IMR-90 (cell line): ENCODE results near the gene ESRP2. TPM values are rescaled to one million over a fixed set of nuclear protein-coding genes. Genes with fewer than 3 reads are reported as not detected.

ENCODE experiments used
- ATAC-seq: fragments of 200-7000 bp; cut with Tn5 transposase; 2 replicates; pipeline ENCODE4 v1.9.1; 2020; ENCODE audit warnings: low read depth, mild to moderate bottlenecking, moderate library complexity
- BruUV-seq: library from RNA; stranded (reverse); fragments of 400-500 nt; replicated peaks from 2 replicates; lab custom pipeline; 2021; lab: Mats Ljungman, UMichigan
- CTCF ChIA-PET: fragments of 300-600 bp; formaldehyde crosslinking; extraction: SDS; loops from one replicate; lab custom pipeline; 2021; ENCODE audit warnings: antibody characterized with exemption; lab: Yijun Ruan, JAX
- POLR2A ChIA-PET: fragments of 300-600 bp; sonication (Branson Sonifier 250); formaldehyde crosslinking; loops from one replicate; lab custom pipeline; 2022; ENCODE audit warnings: antibody characterized with exemption; ENCODE audit not compliant: unreplicated experiment; lab: Charles Lee
- DNase-seq: peaks from one replicate; pipeline ENCODE4 v3.0.0; 2013
- H2AFZ ChIP-seq: replicated peaks from 2 replicates; pipeline ENCODE3; 2013; ENCODE audit warnings: low read length, mild to moderate bottlenecking; ENCODE audit not compliant: poor library complexity
- H2AK5ac ChIP-seq: 2 replicates; pipeline ENCODE4 v1.6.1; 2013; ENCODE audit warnings: low read depth, low read length, inconsistent platforms
- H2AK9ac ChIP-seq: replicated peaks from 2 replicates; pipeline ENCODE3; 2013; ENCODE audit warnings: mild to moderate bottlenecking, low read depth, low read length, moderate library complexity; ENCODE audit not compliant: poor library complexity
- H2BK120ac ChIP-seq: 2 replicates; pipeline ENCODE4 v1.6.1; 2013; ENCODE audit warnings: low read depth, low read length, inconsistent platforms
- H2BK15ac ChIP-seq: 3 replicates; pipeline ENCODE4 v1.6.1; 2013; ENCODE audit warnings: low read depth, low read length, inconsistent platforms
- H2BK20ac ChIP-seq: 2 replicates; pipeline ENCODE4 v1.6.1; 2013; ENCODE audit warnings: low read depth, mild to moderate bottlenecking, inconsistent platforms, low read length, moderate library complexity
- H2BK5ac ChIP-seq: 2 replicates; pipeline ENCODE4 v1.6.1; 2013; ENCODE audit warnings: mild to moderate bottlenecking, low read depth, low read length, inconsistent platforms; ENCODE audit not compliant: poor library complexity, severe bottlenecking
- H3K14ac ChIP-seq: replicated peaks from 2 replicates; pipeline ENCODE4 v1.6.1; 2013; ENCODE audit warnings: low read depth, low read length, inconsistent platforms
- H3K18ac ChIP-seq: 2 replicates; pipeline ENCODE4 v1.6.1; 2013; ENCODE audit warnings: low read depth, low read length, control low read depth
- H3K23ac ChIP-seq: 2 replicates; pipeline ENCODE4 v1.6.1; 2013; ENCODE audit warnings: low read depth, low read length, inconsistent platforms
- H3K27ac ChIP-seq: 2 replicates; pipeline ENCODE4 v1.5.1; 2013; ENCODE audit warnings: mild to moderate bottlenecking, control low read depth, low read length; ENCODE audit not compliant: insufficient read depth
- H3K27me3 ChIP-seq: 2 replicates; pipeline ENCODE4 v1.6.1; 2013; ENCODE audit warnings: low read length; ENCODE audit not compliant: control insufficient read depth, insufficient read depth
- H3K36me3 ChIP-seq: 2 replicates; pipeline ENCODE4 v1.6.1; 2013; ENCODE audit warnings: low read length, mixed read lengths; ENCODE audit not compliant: control insufficient read depth, insufficient read depth
- H3K4ac ChIP-seq: 2 replicates; pipeline ENCODE4 v1.6.1; 2013; ENCODE audit warnings: low read depth, low read length, inconsistent platforms
- H3K4me1 ChIP-seq: 2 replicates; pipeline ENCODE4 v1.6.1; 2013; ENCODE audit warnings: low read length, mixed read lengths; ENCODE audit not compliant: control insufficient read depth, insufficient read depth
- H3K4me2 ChIP-seq: 2 replicates; pipeline ENCODE4 v1.6.1; 2013; ENCODE audit warnings: low read depth, mild to moderate bottlenecking, control low read depth, low read length, moderate library complexity
- H3K4me3 ChIP-seq: 2 replicates; pipeline ENCODE4 v1.5.1; 2013; ENCODE audit warnings: low read depth, mild to moderate bottlenecking, control low read depth, low read length, moderate library complexity; ENCODE audit not compliant: insufficient read depth
- H3K56ac ChIP-seq: 2 replicates; pipeline ENCODE4 v1.6.1; 2013; ENCODE audit warnings: low read length, inconsistent platforms; ENCODE audit not compliant: insufficient read depth; ENCODE audit errors: extremely low read depth
- H3K79me1 ChIP-seq, 2 experiments: 2 replicates each; pipeline ENCODE4 v1.6.1; 2013; ENCODE audit warnings: low read length in 2 of 2, inconsistent platforms in 1 of 2, low read depth in 1 of 2
- H3K9ac ChIP-seq: 2 replicates; pipeline ENCODE4 v1.6.1; 2013; ENCODE audit warnings: low read depth, low read length, control low read depth
- H3K9me1 ChIP-seq: 2 replicates; pipeline ENCODE4 v1.6.1; 2013; ENCODE audit warnings: low read length, inconsistent platforms; ENCODE audit not compliant: insufficient read depth
- H3K9me3 ChIP-seq: 2 replicates; pipeline ENCODE4 v1.6.1; 2013; ENCODE audit warnings: low read length; ENCODE audit not compliant: control insufficient read depth, insufficient read depth
- H4K20me1 ChIP-seq: 2 replicates; pipeline ENCODE4 v1.6.1; 2013; ENCODE audit warnings: low read length, inconsistent platforms; ENCODE audit not compliant: insufficient read depth
- H4K5ac ChIP-seq: 2 replicates; pipeline ENCODE4 v1.6.1; 2013; ENCODE audit warnings: mild to moderate bottlenecking, low read depth, low read length, control low read depth
- H4K8ac ChIP-seq, 2 experiments: 2 replicates each; pipeline ENCODE4 v1.6.1; 2013; ENCODE audit warnings: low read depth in 2 of 2, low read length in 2 of 2, control low read depth in 1 of 2, inconsistent platforms in 1 of 2
- H4K91ac ChIP-seq: 2 replicates; pipeline ENCODE4 v1.6.1; 2013; ENCODE audit warnings: low read depth, low read length, inconsistent platforms; ENCODE audit not compliant: insufficient read depth
- BHLHE40 ChIP-seq: fragments of 150-350 bp; IDR thresholded peaks from 2 replicates; pipeline ENCODE4 v1.6.1; 2016; ENCODE audit warnings: mild to moderate bottlenecking, low read depth, low read length
- MAFK ChIP-seq: IDR thresholded peaks from 2 replicates; pipeline ENCODE4 v1.6.1; 2012; ENCODE audit warnings: low read depth, low read length, improper control_type of control experiment
- MAZ ChIP-seq: IDR thresholded peaks from 2 replicates; pipeline ENCODE4 v1.6.1; 2012; ENCODE audit warnings: low read depth, mild to moderate bottlenecking, low read length, improper control_type of control experiment, moderate library complexity, borderline replicate concordance
- MXI1 ChIP-seq: IDR thresholded peaks from 2 replicates; pipeline ENCODE4 v1.6.1; 2012; ENCODE audit warnings: low read depth, mild to moderate bottlenecking, low read length, moderate library complexity, borderline replicate concordance
- NFE2L2 ChIP-seq: fragments of 150-350 bp; IDR thresholded peaks from 2 replicates; pipeline ENCODE4 v1.6.1; 2016; ENCODE audit warnings: low read depth, mild to moderate bottlenecking, low read length
- WGBS, 2 experiments: methylation state at CpG; one replicate each; pipeline versions ENCODE4 v1.1.5 to v1.1.7; 2013; ENCODE audit warnings: missing lambda C conversion rate in 2 of 2; ENCODE audit not compliant: insufficient read length in 1 of 2; ENCODE audit errors: extremely low coverage in 2 of 2; 5-methylcytosine and 5-hydroxymethylcytosine counted together
- dilution Hi-C: fragments of 300-500 bp; cut with HindIII; formaldehyde crosslinking; loops from one replicate; pipeline ENCODE4 v1.14.3; 2018; ENCODE audit warnings: low sequenced_read_pairs; ENCODE audit not compliant: unreplicated experiment
- in situ Hi-C: fragments of 300-500 bp; cut with MboI; formaldehyde crosslinking; loops from 3 replicates; pipeline ENCODE4 v1.14.3; 2019; ENCODE audit warnings: low sequenced_read_pairs, inconsistent platforms, mixed read lengths
- intact Hi-C: fragments of 100-400 bp; cut with micrococcal nuclease; formaldehyde crosslinking; loops from 2 replicates; pipeline ENCODE4 v1.10.0; 2022
- polyA plus RNA-seq, 3 experiments: library from polyadenylated mRNA; depleted of rRNA; stranded (reverse); fragments of >200 nt; gene quantifications; 2 replicates each; pipeline ENCODE4 v1.2.3, GENCODE V29; 2012; ENCODE audit warnings: low replicate concordance in 1 of 3
- total RNA-seq: library from RNA; depleted of rRNA; stranded (reverse); fragments of >200 nt; gene quantifications from 2 replicates; pipeline ENCODE4 v1.2.3, GENCODE V29; 2012

The ESRP2 gene
- total and polyA plus RNA-seq, 2 of the 4 experiments (the other 2 are of a cell fraction), result 0.07 TPM; not detected in 1

- H3K18ac ChIP-seq, result peak overlapping the region; percentile 6; the same call in 1 of the 2 replicates
- peak overlapping the region; percentile 7; the same call in 1 of the 2 replicates for H3K4me2 ChIP-seq
- H3K9me1 ChIP-seq, result peaks cover 2% of the 10 kb centered on the region; the same call in 1 of the 2 replicates
- ChIA-PET POLR2A (interaction anchor here (0.5 kb wide), 1 partner anchor 173 kb away, joined by 3 read pairs; the partner anchor contains the start of gene NFATC3), CTCF (interaction anchor here (0.6 to 1.4 kb wide), 2 partner anchors 57 to 70 kb away, joined by 3 to 4 read pairs; no protein-coding TSS in a partner anchor)
- DNase-seq (peak; percentile 38), ATAC-seq (peak; percentile 83)
- peak overlapping the region; percentile 76 for H2AK5ac ChIP-seq
- H2BK20ac ChIP-seq, result no peak overlapping the region
- H3K79me1 ChIP-seq, result peaks cover 0 to 13% of the 10 kb centered on the region in 2 experiments; a peak in 3 of 4 replicates
- H4K20me1 ChIP-seq, result no peaks in the 10 kb centered on the region
- H3K56ac ChIP-seq, result no peak overlapping the region
- H2BK120ac ChIP-seq, result peak overlapping the region; percentile 32; the same call in 1 of the 2 replicates
- H3K14ac ChIP-seq, result peak overlapping the region; percentile 11; the same call in 1 of the 2 replicates
- TF ChIP-seq BHLHE40, result peak; percentile 72; the same call in 1 of the 2 replicates
- no peak for TF ChIP-seq MXI1
- peak; percentile 49; the same call in 1 of the 2 replicates for TF ChIP-seq NFE2L2
- peak; percentile 15; the same call in 1 of the 2 replicates for TF ChIP-seq MAFK
- no peak for TF ChIP-seq MAZ
- 72% methylated on average over 4 of the region's 13 CpGs; no CpG with 5 or more reads in 1 of the 2 experiments for WGBS, 2 experiments
- H3K4me1 ChIP-seq, result peaks cover 13% of the 10 kb centered on the region
- H3K27me3 ChIP-seq, result no peaks in the 10 kb centered on the region
- peak overlapping the region; percentile 83 for H3K4ac ChIP-seq
- peak overlapping the region; percentile 71 for H2AK9ac ChIP-seq
- peak overlapping the region; percentile 56 for H2BK5ac ChIP-seq
- no peak overlapping the region for H3K4me3 ChIP-seq
- H3K27ac ChIP-seq, result peak overlapping the region; percentile 68
- peak overlapping the region; percentile 21; the same call in 1 of the 2 replicates for H3K9ac ChIP-seq
- peak overlapping the region; percentile 25; the same call in 1 of the 3 replicates for H2BK15ac ChIP-seq
- H3K23ac ChIP-seq, result 0 out of 2 replicates have a peak overlapping the region, but pooled peaks have one; percentile 19
- in situ Hi-C loops, result no loop called here
- no TSS peak for BruUV-seq
- peak overlapping the region; percentile 70; the same call in 1 of the 2 replicates for H4K91ac ChIP-seq
- no peaks in the 10 kb centered on the region for H3K9me3 ChIP-seq
- dilution Hi-C loops, result no loop called here
- H4K5ac ChIP-seq, result peak overlapping the region; percentile 75
- peak overlapping the region; percentile 12 to 40; a peak in 3 of 4 replicates for H4K8ac ChIP-seq
- peaks cover 19% of the 10 kb centered on the region for H3K36me3 ChIP-seq
- H2AFZ ChIP-seq, result peak overlapping the region; percentile 80
- intact Hi-C loops, result no loop called here
These were observed 22.2 kb upstream of the ESRP2 start for GRCh38 chr16:68257906-68258800.
